Trophoblast cell (in vitro differentiated cells and primary cell): Measurements from ENCODE around the gene JAZF1.

ENCODE experiments used
- DNase-seq, 2 donors: peaks; one replicate each; pipeline ENCODE4 v3.0.0-alpha.2; 2016
- H2AFZ ChIP-seq: 2 replicates; pipeline ENCODE4 v1.6.1; 2013; ENCODE audit warnings: low read length, moderate library complexity, mild to moderate bottlenecking; ENCODE audit not compliant: insufficient read depth, poor library complexity
- H2AK5ac ChIP-seq: 2 replicates; pipeline ENCODE4 v1.6.1; 2013; ENCODE audit warnings: mild to moderate bottlenecking, low read length
- H2BK120ac ChIP-seq: 2 replicates; pipeline ENCODE4 v1.6.1; 2013; ENCODE audit warnings: low read length, mild to moderate bottlenecking, moderate library complexity; ENCODE audit not compliant: insufficient read depth, poor library complexity
- H2BK12ac ChIP-seq: 2 replicates; pipeline ENCODE4 v1.6.1; 2013; ENCODE audit warnings: mild to moderate bottlenecking, low read length, moderate library complexity
- H2BK5ac ChIP-seq: 2 replicates; pipeline ENCODE4 v1.6.1; 2013; ENCODE audit warnings: low read length, low read depth, moderate library complexity, mild to moderate bottlenecking; ENCODE audit not compliant: poor library complexity
- H3K14ac ChIP-seq: 2 replicates; pipeline ENCODE4 v1.6.1; 2013; ENCODE audit warnings: mild to moderate bottlenecking, low read length
- H3K18ac ChIP-seq: 2 replicates; pipeline ENCODE4 v1.6.1; 2013; ENCODE audit warnings: mild to moderate bottlenecking, low read length
- H3K23ac ChIP-seq: 2 replicates; pipeline ENCODE4 v1.6.1; 2013; ENCODE audit warnings: low read length
- H3K27ac ChIP-seq: 2 replicates; pipeline ENCODE4 v1.5.1; 2013; ENCODE audit warnings: low read depth, mild to moderate bottlenecking, inconsistent platforms, low read length, moderate library complexity
- H3K27me3 ChIP-seq: 2 replicates; pipeline ENCODE4 v1.6.1; 2013; ENCODE audit warnings: inconsistent platforms, mild to moderate bottlenecking, low read length, moderate library complexity; ENCODE audit not compliant: insufficient read depth
- H3K36me3 ChIP-seq, 2 experiments: 1 replicate in 1 of 2; 2 replicates in 1 of 2; pipeline ENCODE4 v1.6.1; 2013; ENCODE audit warnings: low read length in 2 of 2, mild to moderate bottlenecking in 2 of 2, moderate library complexity in 1 of 2; ENCODE audit not compliant: insufficient read depth in 2 of 2, control insufficient read depth in 1 of 2
- H3K4ac ChIP-seq: 2 replicates; pipeline ENCODE4 v1.6.1; 2013; ENCODE audit warnings: low read depth, mild to moderate bottlenecking, low read length, moderate library complexity
- H3K4me1 ChIP-seq, 2 experiments: 1 replicate in 1 of 2; 2 replicates in 1 of 2; pipeline ENCODE4 v1.6.1; 2013; ENCODE audit warnings: low read length in 2 of 2, mild to moderate bottlenecking in 2 of 2, moderate library complexity in 1 of 2; ENCODE audit not compliant: insufficient read depth in 2 of 2, control insufficient read depth in 1 of 2
- H3K4me2 ChIP-seq: 2 replicates; pipeline ENCODE4 v1.6.1; 2013; ENCODE audit warnings: inconsistent platforms, mild to moderate bottlenecking, low read length, moderate library complexity
- H3K4me3 ChIP-seq: 2 replicates; pipeline ENCODE4 v1.5.1; 2013; ENCODE audit warnings: mild to moderate bottlenecking, low read depth, low read length, inconsistent platforms
- H3K79me1 ChIP-seq: one replicate; pipeline ENCODE4 v1.6.1; 2013; ENCODE audit warnings: low read length
- H3K79me2 ChIP-seq: 2 replicates; pipeline ENCODE4 v1.6.1; 2013; ENCODE audit warnings: low read length, mild to moderate bottlenecking; ENCODE audit not compliant: control insufficient read depth, insufficient read depth, poor library complexity
- H3K9ac ChIP-seq: 2 replicates; pipeline ENCODE4 v1.6.1; 2013; ENCODE audit warnings: mild to moderate bottlenecking, low read length
- H3K9me3 ChIP-seq: 2 replicates; pipeline ENCODE4 v1.6.1; 2013; ENCODE audit warnings: low read depth, mild to moderate bottlenecking, control low read depth, inconsistent platforms, low read length; ENCODE audit not compliant: insufficient read depth
- H4K12ac ChIP-seq: 2 replicates; pipeline ENCODE4 v1.6.1; 2013; ENCODE audit warnings: low read depth, mild to moderate bottlenecking, low read length, moderate library complexity
- H4K8ac ChIP-seq: 2 replicates; pipeline ENCODE4 v1.6.1; 2013; ENCODE audit warnings: low read depth, mild to moderate bottlenecking, low read length, moderate library complexity
- H4K91ac ChIP-seq: one replicate; pipeline ENCODE4 v1.6.1; 2013; ENCODE audit warnings: low read depth, mild to moderate bottlenecking, low read length, moderate library complexity
- WGBS: extraction: QIAGEN DNeasy Blood & Tissue Kit; methylation state at CpG from one replicate; pipeline ENCODE4 v1.1.7; 2013; ENCODE audit warnings: missing lambda C conversion rate; ENCODE audit not compliant: insufficient read length, insufficient coverage; ENCODE audit errors: extremely low coverage; 5-methylcytosine and 5-hydroxymethylcytosine counted together

Gene JAZF1

DNA sequence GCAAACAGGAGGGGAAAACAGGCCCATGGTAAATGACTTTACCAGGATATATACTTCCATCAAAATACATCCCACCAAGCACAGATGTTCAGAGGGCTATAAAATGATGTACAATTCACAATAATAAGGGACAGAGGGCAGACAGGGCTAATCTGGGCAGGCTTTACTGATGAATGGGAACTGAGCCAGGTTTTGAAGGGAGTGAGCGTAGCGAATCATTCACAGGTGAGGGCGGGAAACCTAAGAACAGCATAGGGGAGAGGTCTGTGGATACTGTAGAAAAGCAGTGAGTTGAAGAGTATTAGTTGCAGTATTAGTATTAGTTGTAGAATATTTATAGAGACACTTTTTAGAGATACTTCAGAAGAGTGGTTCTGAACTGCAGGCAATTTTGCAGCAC lies 180.8 kb downstream of the JAZF1 start:
- H3K4me2 ChIP-seq = no peak overlapping the region
- no peak overlapping the region for H4K91ac ChIP-seq
- no peak overlapping the region for H3K4ac ChIP-seq
- H2AK5ac ChIP-seq = no peak overlapping the region
- H3K4me1 ChIP-seq = no peaks in the 10 kb centered on the region
- H3K9ac ChIP-seq = no peak overlapping the region
- H3K27me3 ChIP-seq = no peaks in the 10 kb centered on the region
- no peak for DNase-seq
- no peak overlapping the region for H2BK120ac ChIP-seq
- H3K27ac ChIP-seq = no peak overlapping the region
- no peak overlapping the region for H4K12ac ChIP-seq
- no peaks in the 10 kb centered on the region for H3K36me3 ChIP-seq
- H4K8ac ChIP-seq = no peak overlapping the region
- no CpG with 5 or more reads among the region's 3 CpGs for WGBS
- no peak overlapping the region for H3K23ac ChIP-seq
- no peak overlapping the region for H2BK5ac ChIP-seq
- H3K79me2 ChIP-seq = no peaks in the 10 kb centered on the region
- no peak overlapping the region for H2BK12ac ChIP-seq
- H3K14ac ChIP-seq = no peak overlapping the region
- H3K18ac ChIP-seq = no peak overlapping the region
- no peaks in the 10 kb centered on the region for H3K79me1 ChIP-seq
- no peak overlapping the region for H3K4me3 ChIP-seq
- H2AFZ ChIP-seq = no peak overlapping the region
- no peaks in the 10 kb centered on the region for H3K9me3 ChIP-seq

DNA sequence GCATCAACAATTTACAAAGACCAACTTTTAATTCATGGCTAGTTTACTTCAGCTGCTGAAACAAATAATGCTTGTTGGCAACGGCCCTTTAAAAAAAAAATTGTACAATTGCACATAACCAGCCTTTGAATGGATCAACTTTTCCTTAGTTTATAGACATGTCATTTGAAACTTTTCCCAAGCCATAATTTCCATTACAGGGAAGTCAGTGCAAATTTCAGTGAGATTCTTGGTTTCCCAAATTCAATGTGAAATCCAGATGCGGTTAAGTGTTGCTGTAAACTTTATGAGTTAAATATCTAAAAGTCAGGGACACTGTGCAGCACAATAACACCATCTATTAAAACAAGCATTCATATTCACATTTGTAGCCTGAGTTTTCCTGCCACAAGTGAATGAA lies 182.2 kb downstream of the JAZF1 start:
- Histone ChIP-seq H3K27me3 (no peaks in the 10 kb centered on the region), H2BK5ac (no peak overlapping the region), H2AK5ac (no peak overlapping the region), H3K36me3 (no peaks in the 10 kb centered on the region), H3K18ac (no peak overlapping the region), H3K4me2 (no peak overlapping the region), H2BK12ac (no peak overlapping the region), H3K4ac (no peak overlapping the region), H2BK120ac (no peak overlapping the region), H4K91ac (no peak overlapping the region), H3K23ac (no peak overlapping the region), H3K9ac (no peak overlapping the region), H3K79me1 (no peaks in the 10 kb centered on the region), H2AFZ (no peak overlapping the region), H3K9me3 (no peaks in the 10 kb centered on the region), H3K4me1 (no peaks in the 10 kb centered on the region), H4K12ac (no peak overlapping the region), H3K27ac (no peak overlapping the region), H3K4me3 (no peak overlapping the region), H3K79me2 (no peaks in the 10 kb centered on the region), H3K14ac (no peak overlapping the region), H4K8ac (no peak overlapping the region)
- no CpG with 5 or more reads among the region's 2 CpGs for WGBS
- no peak for DNase-seq

DNA sequence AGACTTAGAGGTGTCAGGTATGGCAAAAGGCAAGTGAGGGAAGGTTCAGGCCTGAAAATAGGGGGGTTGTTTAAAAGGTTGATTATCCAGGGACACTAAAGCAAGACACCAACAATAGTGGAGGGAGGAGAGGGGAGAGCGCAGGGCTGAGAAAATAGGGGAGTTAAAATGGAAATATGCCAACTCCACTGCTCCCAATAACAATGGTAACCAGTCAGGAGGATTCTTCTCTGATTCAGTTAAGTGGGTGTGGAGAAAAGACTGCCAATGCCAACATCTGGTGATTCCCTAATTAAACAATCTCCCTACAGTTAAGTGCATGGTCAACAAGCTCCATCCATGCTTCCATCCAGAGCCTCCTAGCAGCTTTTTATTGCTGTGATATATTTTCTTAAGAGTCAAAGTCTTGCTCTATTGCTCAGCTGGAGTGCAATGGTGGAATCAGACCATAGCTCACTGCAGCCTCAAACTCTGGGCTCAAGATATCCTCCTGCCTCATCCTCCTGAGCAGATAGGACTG lies 183.3 kb downstream of the JAZF1 start:
- Histone ChIP-seq H3K4ac (no peak overlapping the region), H3K79me1 (no peaks in the 10 kb centered on the region), H3K18ac (no peak overlapping the region), H3K9me3 (no peaks in the 10 kb centered on the region), H3K27me3 (no peaks in the 10 kb centered on the region), H3K9ac (no peak overlapping the region), H3K36me3 (no peaks in the 10 kb centered on the region), H2BK5ac (no peak overlapping the region), H3K79me2 (no peaks in the 10 kb centered on the region), H3K27ac (no peak overlapping the region), H3K4me3 (no peak overlapping the region), H2BK12ac (no peak overlapping the region), H4K12ac (no peak overlapping the region), H2BK120ac (no peak overlapping the region), H2AFZ (no peak overlapping the region), H3K14ac (no peak overlapping the region), H3K4me2 (no peak overlapping the region), H3K4me1 (no peaks in the 10 kb centered on the region), H4K91ac (no peak overlapping the region), H3K23ac (no peak overlapping the region), H2AK5ac (no peak overlapping the region), H4K8ac (no peak overlapping the region)
- DNase-seq = no peak
- no CpG with 5 or more reads among the region's 1 CpG for WGBS

DNA sequence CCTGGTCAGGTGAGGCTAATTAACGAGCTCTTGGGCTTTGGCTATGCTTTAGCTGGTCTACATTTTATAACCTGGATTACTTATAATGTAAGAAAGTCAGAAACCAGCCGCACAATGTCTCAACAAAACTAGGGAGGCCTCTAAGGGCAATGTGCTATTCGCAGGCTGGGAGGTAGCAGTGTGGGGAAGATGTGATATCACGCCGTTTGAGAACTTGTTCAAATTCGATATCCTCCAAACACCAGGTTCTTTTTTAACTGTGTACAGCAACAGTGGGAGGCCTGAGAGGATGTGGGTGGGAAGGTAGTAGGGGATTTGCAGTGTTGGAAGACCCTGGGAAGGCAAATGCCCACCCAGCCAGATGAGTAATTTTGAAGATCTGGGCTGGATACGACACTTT lies 184.5 kb downstream of the JAZF1 start:
- H3K18ac ChIP-seq = no peak overlapping the region
- H2AFZ ChIP-seq = no peak overlapping the region
- no peak overlapping the region for H2AK5ac ChIP-seq
- no peak for DNase-seq
- H3K79me2 ChIP-seq = no peaks in the 10 kb centered on the region
- no peak overlapping the region for H2BK120ac ChIP-seq
- H3K9me3 ChIP-seq = no peaks in the 10 kb centered on the region
- H3K4me2 ChIP-seq = no peak overlapping the region
- H2BK5ac ChIP-seq = no peak overlapping the region
- H3K79me1 ChIP-seq = no peaks in the 10 kb centered on the region
- no peak overlapping the region for H3K23ac ChIP-seq
- no peak overlapping the region for H3K4ac ChIP-seq
- no peak overlapping the region for H4K12ac ChIP-seq
- no peak overlapping the region for H3K4me3 ChIP-seq
- no peak overlapping the region for H3K9ac ChIP-seq
- H3K36me3 ChIP-seq = no peaks in the 10 kb centered on the region
- H3K27me3 ChIP-seq = no peaks in the 10 kb centered on the region
- H3K4me1 ChIP-seq = no peaks in the 10 kb centered on the region
- H4K91ac ChIP-seq = no peak overlapping the region
- H4K8ac ChIP-seq = no peak overlapping the region
- no peak overlapping the region for H3K14ac ChIP-seq
- no CpG with 5 or more reads among the region's 7 CpGs for WGBS
- no peak overlapping the region for H3K27ac ChIP-seq
- no peak overlapping the region for H2BK12ac ChIP-seq
